HEK293T (cell line): ENCODE measurements around the gene GRIN3A.

Experiments
- CTCF ChIA-PET: fragments of 350-600 bp; formaldehyde crosslinking; extraction: SDS; loops from one replicate; lab custom pipeline; 2021; ENCODE audit warnings: antibody characterized with exemption, inconsistent platforms; lab: Yijun Ruan, JAX
- POLR2A ChIA-PET: fragments of 350-600 bp; formaldehyde crosslinking; extraction: SDS; loops from one replicate; lab custom pipeline; 2020; ENCODE audit warnings: antibody characterized with exemption, inconsistent platforms; lab: Yijun Ruan, JAX
- DNase-seq: peaks from one replicate; pipeline ENCODE4 v3.0.0; 2012; ENCODE audit warnings: mixed read lengths; ENCODE audit errors: extremely low spot score
- ARNT ChIP-seq: fragments of 450-650 bp; IDR thresholded peaks from 2 replicates; pipeline ENCODE4 v1.6.1; 2017; ENCODE audit warnings: mild to moderate bottlenecking
- BHLHE40 ChIP-seq: fragments of 450-650 bp; IDR thresholded peaks from 2 replicates; pipeline ENCODE4 v1.6.1; 2016; ENCODE audit warnings: mild to moderate bottlenecking, moderate library complexity, borderline replicate concordance
- CTBP1 ChIP-seq: fragments of 450-650 bp; IDR thresholded peaks from 2 replicates; pipeline ENCODE4 v1.6.1; 2016; ENCODE audit warnings: borderline replicate concordance
- ELF4 ChIP-seq: fragments of 450-650 bp; IDR thresholded peaks from 2 replicates; pipeline ENCODE4 v1.6.1; 2017; ENCODE audit warnings: antibody characterized with exemption
- FOXA1 ChIP-seq: fragments of 450-650 bp; IDR thresholded peaks from 2 replicates; pipeline ENCODE4 v1.6.1; 2016; ENCODE audit warnings: mild to moderate bottlenecking
- FOXK2 ChIP-seq: fragments of 450-650 bp; IDR thresholded peaks from 2 replicates; pipeline ENCODE4 v1.6.1; 2016; ENCODE audit warnings: mild to moderate bottlenecking
- FOXM1 ChIP-seq: fragments of 450-650 bp; IDR thresholded peaks from 2 replicates; pipeline ENCODE4 v1.6.1; 2017; ENCODE audit warnings: mild to moderate bottlenecking, borderline replicate concordance
- HDGF ChIP-seq: fragments of 450-650 bp; IDR thresholded peaks from 2 replicates; pipeline ENCODE4 v1.6.1; 2017; ENCODE audit warnings: antibody characterized with exemption, borderline replicate concordance
- L3MBTL2 ChIP-seq: fragments of 450-650 bp; conservative IDR thresholded peaks from 2 replicates; pipeline ENCODE4 v1.6.1; 2016; ENCODE audit warnings: mild to moderate bottlenecking
- LEF1 ChIP-seq: fragments of 450-650 bp; IDR thresholded peaks from 2 replicates; pipeline ENCODE4 v1.6.1; 2017; ENCODE audit warnings: mild to moderate bottlenecking, borderline replicate concordance
- NFRKB ChIP-seq: fragments of 450-650 bp; IDR thresholded peaks from 2 replicates; pipeline ENCODE4 v1.6.1; 2016; ENCODE audit warnings: mild to moderate bottlenecking, moderate library complexity
- SP1 ChIP-seq: fragments of 450-650 bp; IDR thresholded peaks from 2 replicates; pipeline ENCODE4 v1.6.1; 2017
- SUZ12 ChIP-seq: fragments of 450-650 bp; IDR thresholded peaks from 2 replicates; pipeline ENCODE4 v1.6.1; 2016; ENCODE audit warnings: mild to moderate bottlenecking
- TARDBP ChIP-seq: fragments of 450-650 bp; IDR thresholded peaks from 2 replicates; pipeline ENCODE4 v1.6.1; 2016
- ZNF384 ChIP-seq: fragments of 450-650 bp; IDR thresholded peaks from 2 replicates; pipeline ENCODE4 v1.6.1; 2016
- TF ChIP-seq, protein P1 (sequence below): fragments of 450-650 bp; IDR thresholded peaks from 2 replicates; pipeline ENCODE4 v1.6.1; 2016

Gene GRIN3A

DNA sequence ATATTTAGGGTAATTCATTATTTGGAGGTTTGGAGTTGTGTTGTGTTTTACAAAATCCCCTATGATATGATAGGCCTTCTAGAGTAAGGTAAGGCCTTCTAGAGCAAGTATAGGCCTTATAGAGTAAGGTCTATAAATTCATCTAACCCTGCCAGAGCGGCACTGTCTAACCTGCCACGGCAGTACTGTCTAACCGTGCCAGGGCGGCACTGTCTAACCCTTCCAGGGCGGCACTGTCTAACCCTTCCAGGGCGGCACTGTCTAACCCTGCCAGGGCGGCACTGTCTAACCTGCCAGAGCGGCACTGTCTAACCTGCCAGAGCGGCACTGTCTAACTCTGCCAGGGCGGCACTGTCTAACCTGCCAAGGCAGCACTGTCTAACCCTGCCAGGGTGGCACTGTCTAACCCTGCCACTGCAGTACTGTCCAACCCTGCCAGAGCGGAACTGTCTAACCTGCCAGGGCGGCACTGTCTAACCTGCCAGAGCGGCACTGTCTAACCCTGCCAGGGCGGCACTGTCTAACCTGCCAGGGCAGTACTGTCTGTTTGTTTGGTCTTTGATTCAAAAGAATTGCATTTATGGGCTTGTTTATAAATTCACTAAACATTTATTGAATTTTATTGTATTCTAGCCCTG, 195.2 kb downstream of the GRIN3A start:
- no peak for TF ChIP-seq FOXM1
- TF ChIP-seq HDGF: no peak
- TF ChIP-seq TARDBP: no peak
- no peak for DNase-seq
- POLR2A ChIA-PET: no interaction called here
- CTCF ChIA-PET: no interaction called here

DNA sequence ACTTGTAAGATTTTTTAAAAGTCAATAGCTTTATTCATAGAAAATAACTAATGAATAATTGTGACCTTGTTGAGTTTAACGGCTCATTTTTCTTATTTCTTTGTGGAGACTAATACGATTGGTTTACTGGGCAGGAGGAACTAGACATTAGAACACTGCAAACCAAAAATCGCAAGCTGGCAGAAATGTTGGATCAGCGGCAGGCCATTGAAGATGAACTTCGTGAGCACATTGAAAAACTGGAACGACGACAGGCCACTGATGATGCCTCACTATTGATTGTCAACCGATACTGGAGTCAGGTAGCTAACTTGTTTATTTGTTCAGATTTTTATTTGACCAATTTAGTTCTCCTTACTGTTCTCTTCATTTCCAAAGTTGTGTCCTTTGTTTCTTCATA, 198.4 kb downstream of the GRIN3A start:
- ChIA-PET CTCF (no interaction called here), POLR2A (interaction anchor here (0.6 kb wide), 1 partner anchor 62 kb away, joined by 3 read pairs; no protein-coding TSS in a partner anchor)
- no peak for TF ChIP-seq NFRKB
- TF ChIP-seq FOXM1: no peak
- no peak for TF ChIP-seq L3MBTL2
- no peak for TF ChIP-seq FOXA1
- TF ChIP-seq HDGF: no peak
- TF ChIP-seq SUZ12: no peak
- no peak for TF ChIP-seq FOXK2
- TF ChIP-seq ARNT: no peak
- TF ChIP-seq LEF1: no peak
- TF ChIP-seq ZNF384: no peak
- no peak for TF ChIP-seq SP1
- TF ChIP-seq, protein P1, sequence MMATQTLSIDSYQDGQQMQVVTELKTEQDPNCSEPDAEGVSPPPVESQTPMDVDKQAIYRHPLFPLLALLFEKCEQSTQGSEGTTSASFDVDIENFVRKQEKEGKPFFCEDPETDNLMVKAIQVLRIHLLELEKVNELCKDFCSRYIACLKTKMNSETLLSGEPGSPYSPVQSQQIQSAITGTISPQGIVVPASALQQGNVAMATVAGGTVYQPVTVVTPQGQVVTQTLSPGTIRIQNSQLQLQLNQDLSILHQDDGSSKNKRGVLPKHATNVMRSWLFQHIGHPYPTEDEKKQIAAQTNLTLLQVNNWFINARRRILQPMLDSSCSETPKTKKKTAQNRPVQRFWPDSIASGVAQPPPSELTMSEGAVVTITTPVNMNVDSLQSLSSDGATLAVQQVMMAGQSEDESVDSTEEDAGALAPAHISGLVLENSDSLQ: no peak
- DNase-seq: no peak

DNA sequence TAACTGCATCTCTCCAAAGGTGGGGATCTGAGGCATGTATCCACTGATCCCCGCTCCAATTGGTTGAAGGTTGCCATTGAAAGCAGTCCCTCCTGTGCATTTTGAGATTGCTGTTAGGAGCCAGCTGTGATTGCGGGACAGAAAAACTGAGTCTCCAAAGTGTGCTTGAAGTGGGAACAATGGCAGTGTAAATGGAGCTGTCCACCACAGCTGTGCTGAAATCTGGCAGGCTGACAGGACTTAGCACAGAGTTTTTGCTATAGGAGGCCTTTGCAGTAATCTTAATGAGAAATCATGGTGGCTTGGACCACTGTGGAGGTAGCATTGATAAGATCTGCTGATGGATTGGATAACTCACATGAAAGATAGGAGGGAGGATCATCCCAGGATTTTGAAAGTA, 201.5 kb downstream of the GRIN3A start:
- TF ChIP-seq FOXM1 (no peak), SP1 (no peak), TARDBP (no peak), CTBP1 (no peak), BHLHE40 (no peak), ELF4 (no peak), ARNT (no peak)
- POLR2A ChIA-PET: no interaction called here
- CTCF ChIA-PET: no interaction called here
- DNase-seq: peak; percentile 10

DNA sequence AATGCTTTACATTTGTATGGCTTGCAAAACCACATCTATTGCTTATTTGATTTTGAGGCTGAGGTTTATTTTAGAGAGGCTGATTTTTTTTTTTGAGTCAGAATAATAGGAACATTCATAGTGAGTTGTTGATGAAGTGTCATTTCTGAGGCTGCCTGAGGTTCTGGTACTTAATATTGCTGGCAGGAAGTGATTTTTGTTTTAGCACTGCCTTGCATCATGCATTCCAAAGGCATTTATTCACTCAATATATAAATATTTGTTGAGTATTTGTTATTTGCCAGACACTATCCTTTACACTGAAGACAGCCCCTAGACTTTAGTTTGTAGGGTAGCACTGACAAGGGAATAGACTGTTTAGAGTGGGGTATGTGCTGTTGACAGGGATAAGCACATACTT, 202.1 kb downstream of the GRIN3A start:
- no peak for TF ChIP-seq TARDBP
- no peak for TF ChIP-seq LEF1
- TF ChIP-seq BHLHE40: no peak
- TF ChIP-seq ELF4: no peak
- TF ChIP-seq ZNF384: no peak
- CTCF ChIA-PET: interaction anchor here (0.7 kb wide), 1 partner anchor 77 kb away, joined by 3 read pairs; no protein-coding TSS in a partner anchor
- POLR2A ChIA-PET: no interaction called here
- DNase-seq: no peak

DNA sequence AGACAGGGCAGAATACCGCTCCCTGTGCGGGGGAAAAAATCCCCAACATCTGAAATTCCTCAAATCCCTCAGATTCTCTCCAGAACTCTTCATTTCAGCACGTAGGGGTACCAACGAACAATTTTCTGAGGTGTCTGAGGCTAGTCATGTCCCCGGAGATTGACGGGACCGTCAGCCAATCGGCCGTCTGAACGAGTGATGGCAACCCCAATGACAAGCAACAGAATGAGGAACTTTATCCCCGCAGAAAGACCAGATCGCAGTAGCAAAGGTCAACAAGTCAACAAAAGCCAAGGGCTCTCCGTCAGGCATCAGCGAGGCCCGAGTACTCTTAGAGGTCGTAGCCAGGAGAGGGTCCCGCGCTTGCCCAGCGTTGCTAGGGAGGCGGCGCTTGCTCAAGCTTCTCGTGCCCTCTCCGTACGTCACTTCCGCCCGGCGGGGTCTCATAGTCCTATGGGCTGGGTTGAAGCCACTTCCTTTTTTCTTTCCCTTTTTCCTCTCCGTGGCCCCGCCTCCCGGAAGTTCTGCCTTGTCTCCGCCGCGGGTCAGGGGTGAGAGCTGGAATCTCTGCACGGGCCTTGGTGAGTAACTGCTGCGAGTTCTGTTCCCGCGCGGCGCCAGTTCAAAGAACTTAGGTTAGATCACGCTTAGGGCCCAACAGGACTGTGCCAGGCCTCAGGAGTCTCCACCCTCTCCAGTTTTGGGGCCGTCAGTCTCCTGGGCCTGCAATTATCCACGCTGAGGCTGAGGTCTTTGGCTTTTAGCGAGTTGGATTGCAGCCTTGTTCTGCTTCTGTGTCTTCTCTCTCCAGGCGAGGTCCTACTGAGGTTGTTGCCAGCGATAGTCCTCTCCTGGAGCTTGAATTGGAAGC, 204.9 kb downstream of the GRIN3A start, which contains the start of gene RNF20:
Gene RNF20 (plus strand): TSS at position 520 of the 871 bp plus-strand sequence. CDS start 1,571 bp downstream, outside the sequence.
- TF ChIP-seq LEF1 (no peak), L3MBTL2 (peak; percentile 35), ELF4 (peak; percentile 72)
- TF ChIP-seq, protein P1: peak; percentile 99
- CTCF ChIA-PET: interaction anchor here (1.1 to 1.2 kb wide), 3 partner anchors 74 to 84 kb away, joined by 4 to 6 read pairs (median 5); no protein-coding TSS in a partner anchor
- DNase-seq: peak; percentile 96
- POLR2A ChIA-PET: interaction anchor here (0.8 to 2.4 kb wide), 4 partner anchors 40 to 135 kb away, joined by 3 to 11 read pairs (median 7); partner anchors contain the start of genes MRPL50 and ZNF189

DNA sequence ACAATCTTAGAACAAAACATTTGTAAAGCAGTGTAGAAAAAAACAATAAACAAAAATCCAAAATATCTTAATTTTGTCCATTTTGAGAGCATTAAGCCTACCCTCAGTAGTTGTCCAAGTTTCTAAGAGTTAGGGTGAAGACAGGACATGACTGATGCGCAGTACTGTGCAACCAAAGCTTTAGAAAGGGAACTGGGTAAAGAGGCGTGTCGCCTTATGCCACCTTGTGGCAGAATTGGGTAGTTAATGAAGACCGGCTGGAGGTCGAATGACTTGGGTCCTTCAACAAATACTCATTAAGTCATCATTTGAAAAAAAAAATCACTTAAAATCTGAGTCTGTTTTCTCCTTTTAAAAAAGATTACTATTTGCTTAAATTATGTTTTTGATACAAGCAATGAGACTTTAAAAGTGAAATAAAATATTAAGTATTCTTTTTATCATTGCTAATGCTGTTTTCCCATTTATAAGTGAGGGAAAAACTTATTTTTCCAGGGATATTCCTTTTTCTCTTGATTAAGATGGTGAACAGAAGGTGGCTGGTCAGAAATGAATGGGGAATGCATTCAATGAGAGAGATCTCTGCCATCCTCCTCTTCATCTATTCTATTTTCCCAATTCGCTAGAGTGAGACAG, 208.3 kb downstream of the GRIN3A start:
- TF ChIP-seq, protein P1: peak; percentile 37; the same call in 1 of the 2 replicates
- TF ChIP-seq FOXM1: no peak
- TF ChIP-seq ARNT: no peak
- no peak for TF ChIP-seq TARDBP
- peak; percentile 16; the same call in 1 of the 2 replicates for TF ChIP-seq ZNF384
- peak; percentile 61 for DNase-seq
- ChIA-PET POLR2A (interaction anchor here (1.5 kb wide), 1 partner anchor 43 kb away, joined by 4 read pairs; a partner anchor contains a TSS), CTCF (interaction anchor here (0.5 to 2.2 kb wide), 5 partner anchors 44 to 82 kb away, joined by 3 to 14 read pairs (median 4); no protein-coding TSS in a partner anchor)
